WTC11 (cell line): Measurements from ENCODE around the gene PIP5K1A. TPM values are rescaled to one million over a fixed set of nuclear protein-coding genes. Genes with fewer than 3 reads are reported as not detected.
"Not testable (repeated sequence)": the region's sequence is repeated elsewhere in the genome, so short reads cannot be mapped to it uniquely, and the experiment has no call there.

Experiments used
- ATAC-seq: fragments of 200-7000 bp; cut with Tn5 transposase; 2 replicates; pipeline ENCODE4 v1.10.0; 2021; ENCODE audit warnings: mild to moderate bottlenecking, moderate library complexity
- CTCF ChIA-PET: fragments of 300-600 bp; sonication (Branson Sonifier 250); formaldehyde crosslinking; loops from one replicate; lab custom pipeline; 2021; ENCODE audit warnings: antibody characterized with exemption; lab: Charles Lee
- POLR2A ChIA-PET: fragments of 350-600 bp; sonication (Branson Sonifier 250); formaldehyde crosslinking; loops from one replicate; lab custom pipeline; 2021; ENCODE audit warnings: antibody characterized with exemption; lab: Charles Lee
- DNase-seq: peaks from one replicate; pipeline ENCODE4 v3.0.0; 2021; ENCODE audit warnings: low spot score
- H3K27ac Mint-ChIP-seq: 2 replicates; pipeline ENCODE4 v1.8.0; 2021; ENCODE audit warnings: mixed read lengths
- H3K27me3 Mint-ChIP-seq: 2 replicates; pipeline ENCODE4 v1.8.0; 2021; ENCODE audit warnings: low read depth, mild to moderate bottlenecking, moderate library complexity, mixed read lengths
- H3K36me3 Mint-ChIP-seq: 2 replicates; pipeline ENCODE4 v1.8.0; 2021; ENCODE audit warnings: mixed read lengths
- H3K4me1 Mint-ChIP-seq: 2 replicates; pipeline ENCODE4 v1.8.0; 2022; ENCODE audit warnings: mixed read lengths
- H3K4me3 Mint-ChIP-seq: 2 replicates; pipeline ENCODE4 v1.8.0; 2021; ENCODE audit warnings: mild to moderate bottlenecking, moderate library complexity, mixed read lengths
- H3K9me3 Mint-ChIP-seq: 2 replicates; pipeline ENCODE4 v1.8.0; 2021; ENCODE audit warnings: mixed read lengths
- FOXJ3 ChIP-seq: sonication (generic); formaldehyde crosslinking; IDR thresholded peaks from 2 replicates; pipeline ENCODE4 v1.9.0; 2021; ENCODE audit warnings: missing genetic modification reagents, mild to moderate bottlenecking, borderline replicate concordance
- FOXK1 ChIP-seq: sonication (generic); formaldehyde crosslinking; IDR thresholded peaks from 2 replicates; pipeline ENCODE4 v1.8.0; 2022; ENCODE audit warnings: mild to moderate bottlenecking, moderate library complexity, missing genetic modification reagents
- GTF2I ChIP-seq: fragments of 250-450 bp; sonication (Bioruptor Pico); conservative IDR thresholded peaks from 2 replicates; pipeline ENCODE4 v1.4.0; 2021; ENCODE audit warnings: mild to moderate bottlenecking
- HMGA2 ChIP-seq: fragments of 250-450 bp; sonication (Bioruptor Pico); IDR thresholded peaks from 2 replicates; pipeline ENCODE4 v1.4.0; 2021; ENCODE audit warnings: mild to moderate bottlenecking, moderate library complexity
- KAT7 ChIP-seq: sonication (generic); formaldehyde crosslinking; IDR thresholded peaks from 2 replicates; pipeline ENCODE4 v1.8.1; 2023; ENCODE audit warnings: missing genetic modification reagents, mild to moderate bottlenecking, borderline replicate concordance
- MXD4 ChIP-seq: fragments of 250-450 bp; sonication (Bioruptor Pico); IDR thresholded peaks from 2 replicates; pipeline ENCODE4 v1.8.0; 2021; ENCODE audit warnings: mild to moderate bottlenecking, moderate library complexity, borderline replicate concordance
- MYBL2 ChIP-seq: sonication (generic); formaldehyde crosslinking; IDR thresholded peaks from 2 replicates; pipeline ENCODE4 v1.8.1; 2023; ENCODE audit warnings: mild to moderate bottlenecking, moderate library complexity, missing genetic modification reagents
- NFYB ChIP-seq: sonication (generic); formaldehyde crosslinking; conservative IDR thresholded peaks from 2 replicates; pipeline ENCODE4 v1.8.0; 2022; ENCODE audit warnings: low read depth, missing genetic modification reagents
- ZNF121 ChIP-seq: sonication (generic); formaldehyde crosslinking; IDR thresholded peaks from 2 replicates; pipeline ENCODE4 v1.8.0; 2023; ENCODE audit warnings: missing genetic modification reagents
- ZNF138 ChIP-seq: sonication (generic); formaldehyde crosslinking; conservative IDR thresholded peaks from 2 replicates; pipeline ENCODE4 v1.8.1; 2022; ENCODE audit warnings: mild to moderate bottlenecking, moderate library complexity, missing genetic modification reagents
- ZNF232 ChIP-seq: sonication (generic); formaldehyde crosslinking; IDR thresholded peaks from 2 replicates; pipeline ENCODE4 v1.8.0; 2022; ENCODE audit warnings: mild to moderate bottlenecking, missing genetic modification reagents
- total RNA-seq: library from RNA; stranded (reverse); gene quantifications from 3 replicates; pipeline ENCODE4 v1.2.3, GENCODE V29; 2021
- TF ChIP-seq, protein P1 (sequence below): sonication (generic); formaldehyde crosslinking; IDR thresholded peaks from 2 replicates; pipeline ENCODE4 v1.8.1; 2023; ENCODE audit warnings: mild to moderate bottlenecking, missing genetic modification reagents, borderline replicate concordance
- TF ChIP-seq, protein P2 (sequence below): sonication (generic); formaldehyde crosslinking; IDR thresholded peaks from 2 replicates; pipeline ENCODE4 v1.8.0; 2022; ENCODE audit warnings: mild to moderate bottlenecking, missing genetic modification reagents
- TF ChIP-seq, protein P3 (sequence below): sonication (generic); formaldehyde crosslinking; IDR thresholded peaks from 2 replicates; pipeline ENCODE4 v1.8.0; 2022; ENCODE audit warnings: mild to moderate bottlenecking, missing genetic modification reagents
- TF ChIP-seq, protein P4 (sequence below): sonication (generic); formaldehyde crosslinking; IDR thresholded peaks from 2 replicates; pipeline ENCODE4 v1.8.0; 2023; ENCODE audit warnings: mild to moderate bottlenecking, missing genetic modification reagents
- TF ChIP-seq, protein P5 (sequence below): sonication (generic); formaldehyde crosslinking; IDR thresholded peaks from 2 replicates; pipeline ENCODE4 v1.8.0; 2022; ENCODE audit warnings: missing genetic modification reagents

The PIP5K1A gene
- total RNA-seq, 1 experiment from 2014 or later: 81.3 TPM

DNA sequence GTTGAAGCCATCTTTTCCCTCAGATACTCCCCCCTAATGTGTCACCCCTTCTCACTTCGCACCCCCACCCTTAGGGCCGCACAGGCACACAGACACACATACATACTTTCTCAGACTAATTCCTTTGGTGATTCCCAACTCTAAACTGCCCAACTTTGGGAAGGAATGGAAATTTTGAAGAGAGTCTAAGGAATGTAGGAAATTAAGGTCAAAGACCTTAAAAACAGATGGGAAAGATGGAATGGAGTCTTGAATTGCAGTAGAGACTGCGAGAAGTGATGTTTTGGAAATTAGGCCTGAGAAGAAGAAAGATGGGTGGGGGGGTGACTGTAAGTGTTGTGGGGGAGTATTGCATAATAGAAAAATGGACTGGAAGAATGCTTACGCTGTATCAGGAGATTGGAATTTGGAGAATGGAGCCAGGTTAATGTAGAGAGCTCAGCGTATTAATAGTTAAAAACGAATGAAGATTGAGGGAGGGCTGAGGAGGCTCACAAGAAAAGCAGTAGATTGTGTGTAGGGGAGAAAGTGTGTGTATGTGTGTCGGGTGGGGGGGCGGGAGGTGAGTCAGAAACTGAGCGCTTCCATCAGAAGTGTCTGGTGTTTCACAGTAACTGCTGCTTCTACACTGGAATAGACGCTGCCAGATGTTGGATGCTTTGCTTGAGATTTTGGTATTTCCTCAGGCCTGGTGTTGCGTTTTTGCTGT lies 1.7 kb downstream of the PIP5K1A start (continued):
- TF ChIP-seq ZNF232 (CRISPR knock-in tag) (no peak), NFYB (no peak), MXD4 (CRISPR knock-in tag) (no peak), MYBL2 (CRISPR knock-in tag) (no peak), FOXK1 (no peak), HMGA2 (CRISPR knock-in tag) (no peak)
- TF ChIP-seq, protein P1, sequence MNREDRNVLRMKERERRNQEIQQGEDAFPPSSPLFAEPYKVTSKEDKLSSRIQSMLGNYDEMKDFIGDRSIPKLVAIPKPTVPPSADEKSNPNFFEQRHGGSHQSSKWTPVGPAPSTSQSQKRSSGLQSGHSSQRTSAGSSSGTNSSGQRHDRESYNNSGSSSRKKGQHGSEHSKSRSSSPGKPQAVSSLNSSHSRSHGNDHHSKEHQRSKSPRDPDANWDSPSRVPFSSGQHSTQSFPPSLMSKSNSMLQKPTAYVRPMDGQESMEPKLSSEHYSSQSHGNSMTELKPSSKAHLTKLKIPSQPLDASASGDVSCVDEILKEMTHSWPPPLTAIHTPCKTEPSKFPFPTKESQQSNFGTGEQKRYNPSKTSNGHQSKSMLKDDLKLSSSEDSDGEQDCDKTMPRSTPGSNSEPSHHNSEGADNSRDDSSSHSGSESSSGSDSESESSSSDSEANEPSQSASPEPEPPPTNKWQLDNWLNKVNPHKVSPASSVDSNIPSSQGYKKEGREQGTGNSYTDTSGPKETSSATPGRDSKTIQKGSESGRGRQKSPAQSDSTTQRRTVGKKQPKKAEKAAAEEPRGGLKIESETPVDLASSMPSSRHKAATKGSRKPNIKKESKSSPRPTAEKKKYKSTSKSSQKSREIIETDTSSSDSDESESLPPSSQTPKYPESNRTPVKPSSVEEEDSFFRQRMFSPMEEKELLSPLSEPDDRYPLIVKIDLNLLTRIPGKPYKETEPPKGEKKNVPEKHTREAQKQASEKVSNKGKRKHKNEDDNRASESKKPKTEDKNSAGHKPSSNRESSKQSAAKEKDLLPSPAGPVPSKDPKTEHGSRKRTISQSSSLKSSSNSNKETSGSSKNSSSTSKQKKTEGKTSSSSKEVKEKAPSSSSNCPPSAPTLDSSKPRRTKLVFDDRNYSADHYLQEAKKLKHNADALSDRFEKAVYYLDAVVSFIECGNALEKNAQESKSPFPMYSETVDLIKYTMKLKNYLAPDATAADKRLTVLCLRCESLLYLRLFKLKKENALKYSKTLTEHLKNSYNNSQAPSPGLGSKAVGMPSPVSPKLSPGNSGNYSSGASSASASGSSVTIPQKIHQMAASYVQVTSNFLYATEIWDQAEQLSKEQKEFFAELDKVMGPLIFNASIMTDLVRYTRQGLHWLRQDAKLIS (CRISPR knock-in tag): no peak
- TF ChIP-seq, protein P2, sequence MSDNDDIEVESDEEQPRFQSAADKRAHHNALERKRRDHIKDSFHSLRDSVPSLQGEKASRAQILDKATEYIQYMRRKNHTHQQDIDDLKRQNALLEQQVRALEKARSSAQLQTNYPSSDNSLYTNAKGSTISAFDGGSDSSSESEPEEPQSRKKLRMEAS (CRISPR knock-in tag): no peak

DNA sequence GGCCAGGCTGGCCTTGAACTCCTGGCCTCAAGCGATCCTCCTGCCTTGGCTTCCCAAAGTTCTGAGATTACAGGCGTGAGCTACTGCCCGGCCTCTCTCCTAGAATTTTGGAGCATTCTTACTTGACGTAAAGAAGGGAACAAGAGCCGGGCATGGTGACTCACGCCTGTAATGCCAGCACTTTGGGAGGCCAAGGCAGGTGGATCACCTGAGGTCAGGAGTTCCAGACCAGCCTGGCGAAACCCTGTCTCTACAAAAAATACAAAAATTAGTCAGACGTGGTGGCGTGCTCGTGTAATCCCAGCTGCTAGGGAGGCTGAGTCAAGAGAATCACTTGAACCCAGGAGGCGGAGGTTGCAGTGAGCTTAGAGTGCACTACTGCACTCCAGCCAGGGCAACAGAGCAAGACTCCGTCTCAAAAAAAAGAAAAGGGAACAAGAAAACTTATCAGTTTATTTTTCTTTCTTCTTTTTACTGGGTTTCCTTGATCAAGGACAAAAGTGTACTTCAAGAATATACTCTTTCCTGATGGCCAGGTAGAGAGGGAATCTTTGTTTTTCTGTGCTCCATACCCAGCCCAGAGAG lies 7.1 kb downstream of the PIP5K1A start:
- peaks cover 41% of the 10 kb centered on the region for H3K36me3 Mint-ChIP-seq
- H3K27ac Mint-ChIP-seq, H3K4me1 Mint-ChIP-seq, DNase-seq, ATAC-seq, CTCF ChIA-PET, H3K4me3 Mint-ChIP-seq, H3K9me3 Mint-ChIP-seq, H3K27me3 Mint-ChIP-seq: not testable (repeated sequence)
- peak; percentile 59; the same call in 1 of the 2 replicates for TF ChIP-seq ZNF121 (CRISPR knock-in tag)
- POLR2A ChIA-PET: interaction anchor here (0.5 kb wide), 1 partner anchor 612 kb away, joined by 4 read pairs; no protein-coding TSS in a partner anchor

DNA sequence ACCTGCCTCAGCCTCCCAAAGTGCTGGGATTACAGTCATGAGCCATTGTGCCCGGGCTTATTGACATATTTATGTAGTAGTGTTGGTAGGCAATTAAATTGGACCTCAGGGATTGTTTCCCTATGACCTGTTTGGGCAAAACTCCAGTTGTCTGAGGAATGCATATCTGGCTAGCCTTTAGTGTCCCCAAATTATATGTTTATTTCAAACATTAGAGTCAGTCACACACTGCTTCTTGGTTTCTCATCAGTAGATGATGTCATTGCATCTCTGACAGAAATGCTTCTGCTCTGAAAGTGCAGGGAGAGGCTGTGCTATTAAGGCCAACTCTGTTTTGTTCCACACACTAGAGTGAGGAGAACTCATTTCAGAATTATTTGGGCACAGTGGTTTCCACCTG lies 12.5 kb downstream of the PIP5K1A start:
- Mint-ChIP-seq H3K36me3 (peaks cover 24% of the 10 kb centered on the region), H3K27ac (no peak overlapping the region), H3K27me3 (no peaks in the 10 kb centered on the region), H3K4me1 (no peaks in the 10 kb centered on the region), H3K4me3 (no peak overlapping the region), H3K9me3 (no peaks in the 10 kb centered on the region)
- ChIA-PET CTCF (interaction anchor here (1.3 kb wide), 1 partner anchor 21 kb away, joined by 3 read pairs; the partner anchor contains the start of gene VPS72), POLR2A (no interaction called here)
- DNase-seq: no peak
- ATAC-seq: no peak
- TF ChIP-seq GTF2I (CRISPR knock-in tag) (no peak), FOXJ3 (no peak), KAT7 (no peak), ZNF138 (CRISPR knock-in tag) (no peak)
- TF ChIP-seq, protein P1 (CRISPR knock-in tag): no peak
- TF ChIP-seq, protein P3, sequence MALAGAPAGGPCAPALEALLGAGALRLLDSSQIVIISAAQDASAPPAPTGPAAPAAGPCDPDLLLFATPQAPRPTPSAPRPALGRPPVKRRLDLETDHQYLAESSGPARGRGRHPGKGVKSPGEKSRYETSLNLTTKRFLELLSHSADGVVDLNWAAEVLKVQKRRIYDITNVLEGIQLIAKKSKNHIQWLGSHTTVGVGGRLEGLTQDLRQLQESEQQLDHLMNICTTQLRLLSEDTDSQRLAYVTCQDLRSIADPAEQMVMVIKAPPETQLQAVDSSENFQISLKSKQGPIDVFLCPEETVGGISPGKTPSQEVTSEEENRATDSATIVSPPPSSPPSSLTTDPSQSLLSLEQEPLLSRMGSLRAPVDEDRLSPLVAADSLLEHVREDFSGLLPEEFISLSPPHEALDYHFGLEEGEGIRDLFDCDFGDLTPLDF: no peak
- TF ChIP-seq, protein P4, sequence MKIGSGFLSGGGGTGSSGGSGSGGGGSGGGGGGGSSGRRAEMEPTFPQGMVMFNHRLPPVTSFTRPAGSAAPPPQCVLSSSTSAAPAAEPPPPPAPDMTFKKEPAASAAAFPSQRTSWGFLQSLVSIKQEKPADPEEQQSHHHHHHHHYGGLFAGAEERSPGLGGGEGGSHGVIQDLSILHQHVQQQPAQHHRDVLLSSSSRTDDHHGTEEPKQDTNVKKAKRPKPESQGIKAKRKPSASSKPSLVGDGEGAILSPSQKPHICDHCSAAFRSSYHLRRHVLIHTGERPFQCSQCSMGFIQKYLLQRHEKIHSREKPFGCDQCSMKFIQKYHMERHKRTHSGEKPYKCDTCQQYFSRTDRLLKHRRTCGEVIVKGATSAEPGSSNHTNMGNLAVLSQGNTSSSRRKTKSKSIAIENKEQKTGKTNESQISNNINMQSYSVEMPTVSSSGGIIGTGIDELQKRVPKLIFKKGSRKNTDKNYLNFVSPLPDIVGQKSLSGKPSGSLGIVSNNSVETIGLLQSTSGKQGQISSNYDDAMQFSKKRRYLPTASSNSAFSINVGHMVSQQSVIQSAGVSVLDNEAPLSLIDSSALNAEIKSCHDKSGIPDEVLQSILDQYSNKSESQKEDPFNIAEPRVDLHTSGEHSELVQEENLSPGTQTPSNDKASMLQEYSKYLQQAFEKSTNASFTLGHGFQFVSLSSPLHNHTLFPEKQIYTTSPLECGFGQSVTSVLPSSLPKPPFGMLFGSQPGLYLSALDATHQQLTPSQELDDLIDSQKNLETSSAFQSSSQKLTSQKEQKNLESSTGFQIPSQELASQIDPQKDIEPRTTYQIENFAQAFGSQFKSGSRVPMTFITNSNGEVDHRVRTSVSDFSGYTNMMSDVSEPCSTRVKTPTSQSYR (CRISPR knock-in tag): no peak
- TF ChIP-seq, protein P5, sequence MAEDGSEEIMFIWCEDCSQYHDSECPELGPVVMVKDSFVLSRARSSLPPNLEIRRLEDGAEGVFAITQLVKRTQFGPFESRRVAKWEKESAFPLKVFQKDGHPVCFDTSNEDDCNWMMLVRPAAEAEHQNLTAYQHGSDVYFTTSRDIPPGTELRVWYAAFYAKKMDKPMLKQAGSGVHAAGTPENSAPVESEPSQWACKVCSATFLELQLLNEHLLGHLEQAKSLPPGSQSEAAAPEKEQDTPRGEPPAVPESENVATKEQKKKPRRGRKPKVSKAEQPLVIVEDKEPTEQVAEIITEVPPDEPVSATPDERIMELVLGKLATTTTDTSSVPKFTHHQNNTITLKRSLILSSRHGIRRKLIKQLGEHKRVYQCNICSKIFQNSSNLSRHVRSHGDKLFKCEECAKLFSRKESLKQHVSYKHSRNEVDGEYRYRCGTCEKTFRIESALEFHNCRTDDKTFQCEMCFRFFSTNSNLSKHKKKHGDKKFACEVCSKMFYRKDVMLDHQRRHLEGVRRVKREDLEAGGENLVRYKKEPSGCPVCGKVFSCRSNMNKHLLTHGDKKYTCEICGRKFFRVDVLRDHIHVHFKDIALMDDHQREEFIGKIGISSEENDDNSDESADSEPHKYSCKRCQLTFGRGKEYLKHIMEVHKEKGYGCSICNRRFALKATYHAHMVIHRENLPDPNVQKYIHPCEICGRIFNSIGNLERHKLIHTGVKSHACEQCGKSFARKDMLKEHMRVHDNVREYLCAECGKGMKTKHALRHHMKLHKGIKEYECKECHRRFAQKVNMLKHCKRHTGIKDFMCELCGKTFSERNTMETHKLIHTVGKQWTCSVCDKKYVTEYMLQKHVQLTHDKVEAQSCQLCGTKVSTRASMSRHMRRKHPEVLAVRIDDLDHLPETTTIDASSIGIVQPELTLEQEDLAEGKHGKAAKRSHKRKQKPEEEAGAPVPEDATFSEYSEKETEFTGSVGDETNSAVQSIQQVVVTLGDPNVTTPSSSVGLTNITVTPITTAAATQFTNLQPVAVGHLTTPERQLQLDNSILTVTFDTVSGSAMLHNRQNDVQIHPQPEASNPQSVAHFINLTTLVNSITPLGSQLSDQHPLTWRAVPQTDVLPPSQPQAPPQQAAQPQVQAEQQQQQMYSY (CRISPR knock-in tag): no peak
